C4-2B (cell line): ENCODE results near the gene KIAA1549.

Source experiments
- ZFX ChIP-seq: fragments of 450-650 bp; IDR thresholded peaks from 2 replicates; pipeline ENCODE4 v1.6.1; 2017
- TF ChIP-seq, protein P1 (sequence below): fragments of 450-650 bp; conservative IDR thresholded peaks from 2 replicates; pipeline ENCODE4 v1.5.1; 2017; ENCODE audit warnings: mild to moderate bottlenecking

GRCh38 chr7:138898255-138898654 lies 82.9 kb downstream of the KIAA1549 start:
- TF ChIP-seq, protein P1, sequence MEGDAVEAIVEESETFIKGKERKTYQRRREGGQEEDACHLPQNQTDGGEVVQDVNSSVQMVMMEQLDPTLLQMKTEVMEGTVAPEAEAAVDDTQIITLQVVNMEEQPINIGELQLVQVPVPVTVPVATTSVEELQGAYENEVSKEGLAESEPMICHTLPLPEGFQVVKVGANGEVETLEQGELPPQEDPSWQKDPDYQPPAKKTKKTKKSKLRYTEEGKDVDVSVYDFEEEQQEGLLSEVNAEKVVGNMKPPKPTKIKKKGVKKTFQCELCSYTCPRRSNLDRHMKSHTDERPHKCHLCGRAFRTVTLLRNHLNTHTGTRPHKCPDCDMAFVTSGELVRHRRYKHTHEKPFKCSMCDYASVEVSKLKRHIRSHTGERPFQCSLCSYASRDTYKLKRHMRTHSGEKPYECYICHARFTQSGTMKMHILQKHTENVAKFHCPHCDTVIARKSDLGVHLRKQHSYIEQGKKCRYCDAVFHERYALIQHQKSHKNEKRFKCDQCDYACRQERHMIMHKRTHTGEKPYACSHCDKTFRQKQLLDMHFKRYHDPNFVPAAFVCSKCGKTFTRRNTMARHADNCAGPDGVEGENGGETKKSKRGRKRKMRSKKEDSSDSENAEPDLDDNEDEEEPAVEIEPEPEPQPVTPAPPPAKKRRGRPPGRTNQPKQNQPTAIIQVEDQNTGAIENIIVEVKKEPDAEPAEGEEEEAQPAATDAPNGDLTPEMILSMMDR: no peak
- no peak for TF ChIP-seq ZFX
